GM12873 (cell line): ENCODE data around the gene SOHLH2.

Source experiments
- CTCF ChIP-seq: IDR thresholded peaks from 2 replicates; pipeline ENCODE4 v1.5.1; 2012; ENCODE audit warnings: low read depth, mild to moderate bottlenecking, moderate library complexity, low read length, control low read depth; ENCODE audit not compliant: insufficient read depth; ENCODE audit errors: missing control alignments

The SOHLH2 gene

GRCh38 chr13:36126491-36126890 lies 87.9 kb downstream of the SOHLH2 start:
- no peak for TF ChIP-seq CTCF

GRCh38 chr13:36125841-36126240 lies 88.5 kb downstream of the SOHLH2 start:
- no peak for TF ChIP-seq CTCF

- TF ChIP-seq CTCF, result no peak
These were observed 90.0 kb downstream of the SOHLH2 start for GRCh38 chr13:36124236-36124822.
